HG03139 (cell line): ENCODE data around the gene CDON.

Experiments
- ATAC-seq: cut with Tn5 transposase; IDR thresholded peaks from one replicate; pipeline ENCODE4 v1.9.1; 2021; ENCODE audit not compliant: unreplicated experiment

The CDON gene

DNA sequence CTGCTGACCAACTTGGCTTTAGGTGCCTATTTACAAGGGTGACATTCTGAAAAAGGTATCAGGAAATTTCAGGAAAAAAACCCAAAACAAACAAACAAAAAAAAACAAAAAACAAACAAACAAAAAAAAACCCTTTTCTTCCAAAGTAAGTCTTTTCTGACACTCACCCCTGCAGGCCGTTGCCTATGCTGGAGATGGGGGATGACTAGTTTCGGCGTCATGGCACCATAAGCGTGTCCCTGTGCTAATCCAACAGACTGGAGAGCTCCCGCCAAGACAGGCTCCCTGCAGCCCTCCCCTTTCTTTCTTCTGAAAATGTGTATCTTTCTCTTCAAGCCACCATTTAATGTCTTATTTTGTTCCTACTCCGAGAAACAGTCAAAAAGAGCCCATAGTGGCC, 103.2 kb downstream of the CDON start:
- ATAC-seq, result no peak

GRCh38 chr11:125958872-125959400, 103.7 kb downstream of the CDON start:
- no peak for ATAC-seq

DNA sequence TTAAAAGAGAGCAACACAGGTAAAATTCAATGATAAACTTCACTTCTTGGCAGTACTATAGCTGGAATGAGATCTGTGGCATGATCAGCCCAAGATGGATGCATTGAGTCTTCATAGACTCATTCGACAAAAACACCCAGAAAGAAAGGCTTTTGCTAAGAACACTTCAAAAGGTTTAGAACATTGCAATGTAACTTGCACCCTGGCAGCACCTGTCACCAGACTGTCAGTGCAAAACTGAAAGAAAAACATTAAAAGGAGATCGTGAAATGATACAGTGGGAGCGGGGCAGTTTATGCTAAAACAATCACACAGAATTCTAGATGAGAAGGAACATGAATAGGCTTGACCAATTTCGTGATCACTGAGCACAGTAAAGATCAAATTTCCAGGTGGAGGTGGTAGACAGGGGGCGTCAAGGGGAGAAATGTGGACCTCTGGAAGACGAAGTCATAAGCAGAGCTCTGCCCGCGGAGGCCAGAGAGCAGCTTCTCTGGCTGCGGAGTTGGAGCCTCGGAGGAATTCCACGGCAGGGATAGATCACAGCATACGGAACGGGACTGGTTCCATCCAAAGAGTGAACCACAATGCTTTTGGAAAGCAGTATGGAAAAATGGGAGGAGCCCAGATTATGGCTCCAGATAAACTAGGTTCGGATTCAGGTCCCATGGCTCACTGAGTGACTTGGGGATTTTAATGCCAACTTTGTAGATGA, 104.9 kb downstream of the CDON start:
- no peak for ATAC-seq

DNA sequence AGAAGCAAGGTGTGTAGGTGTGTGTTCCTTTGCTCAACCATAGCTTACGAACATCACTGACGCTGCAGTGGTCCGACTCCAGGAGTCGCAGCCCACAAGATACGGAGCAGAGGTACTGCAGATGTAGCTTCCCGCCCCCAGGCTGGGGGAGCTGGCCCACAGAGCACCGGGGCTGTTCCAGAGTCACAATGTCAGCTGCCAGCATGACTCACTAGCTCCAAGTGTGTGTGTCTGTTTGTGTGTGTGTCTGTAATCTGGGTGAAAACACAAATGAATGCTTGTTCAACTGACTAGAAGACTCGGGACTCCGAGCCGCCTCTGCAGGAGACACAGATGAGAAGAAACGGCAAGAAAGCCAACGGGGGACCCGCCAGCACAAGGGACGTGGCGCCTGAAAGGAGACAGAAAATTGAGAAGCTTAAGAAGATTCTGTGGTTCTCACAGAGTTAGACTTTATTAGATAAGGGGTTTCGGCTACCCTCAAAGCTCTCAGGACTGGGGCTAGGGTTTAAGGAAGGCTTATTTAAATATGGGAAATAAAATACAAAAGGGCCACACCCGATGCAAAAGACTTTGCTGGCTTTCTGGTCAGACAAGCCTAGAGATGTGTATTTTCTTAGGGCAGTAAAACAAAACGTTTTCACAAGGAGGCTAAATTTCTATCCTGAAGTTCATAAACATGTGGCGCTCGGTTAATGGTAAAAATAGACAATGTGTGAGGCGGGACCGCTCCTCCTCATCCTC, 106.1 kb downstream of the CDON start:
- no peak for ATAC-seq

- ATAC-seq, result no peak
These were observed 106.8 kb downstream of the CDON start for GRCh38 chr11:125955856-125956255.

- no peak for ATAC-seq
These were observed 107.6 kb downstream of the CDON start for GRCh38 chr11:125954945-125955640.

DNA sequence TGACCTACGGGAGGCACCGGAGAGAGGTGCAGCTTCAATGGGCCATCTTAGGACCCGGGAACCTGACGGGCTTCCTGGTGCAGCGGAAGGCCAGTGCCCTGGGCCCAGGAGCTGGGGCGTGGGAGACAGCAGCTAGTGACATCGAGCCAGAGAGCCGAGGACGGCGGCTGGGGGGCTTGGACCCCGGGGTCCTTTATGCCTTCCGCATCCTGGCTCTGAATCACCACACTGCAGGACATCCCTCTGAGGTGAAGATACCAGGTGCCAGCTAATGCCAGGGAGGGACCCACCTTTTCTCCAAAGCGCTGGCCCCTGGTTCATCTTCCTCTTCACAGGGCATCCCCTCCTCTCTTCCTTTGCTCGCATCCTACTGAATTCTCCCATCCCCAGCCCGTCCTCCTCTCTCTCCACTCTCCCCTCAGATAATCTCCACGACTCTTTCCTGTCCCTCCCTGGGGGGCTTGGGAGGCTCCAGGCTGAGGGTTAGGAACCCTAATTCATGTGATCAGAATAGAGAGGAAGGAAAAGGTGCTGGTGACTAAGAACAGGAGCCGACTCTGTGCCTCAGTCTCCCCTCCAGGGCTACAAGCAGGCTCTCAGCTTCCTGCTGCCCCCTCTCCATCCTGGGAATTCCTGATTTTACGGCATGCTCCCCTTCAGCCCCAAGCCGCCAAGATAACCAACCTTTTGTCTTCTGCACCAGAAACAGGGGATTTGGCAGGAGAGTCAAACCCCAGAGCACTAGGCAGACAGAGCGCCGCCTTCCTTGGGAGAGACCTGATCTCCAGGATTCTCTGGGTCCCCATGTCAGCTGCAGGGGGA, 108.3 kb downstream of the CDON start:
- ATAC-seq, result no peak

GRCh38 chr11:125953401-125953935, 109.2 kb downstream of the CDON start:
- no peak for ATAC-seq

GRCh38 chr11:125952973-125953372, 109.7 kb downstream of the CDON start:
- ATAC-seq, result no peak

DNA sequence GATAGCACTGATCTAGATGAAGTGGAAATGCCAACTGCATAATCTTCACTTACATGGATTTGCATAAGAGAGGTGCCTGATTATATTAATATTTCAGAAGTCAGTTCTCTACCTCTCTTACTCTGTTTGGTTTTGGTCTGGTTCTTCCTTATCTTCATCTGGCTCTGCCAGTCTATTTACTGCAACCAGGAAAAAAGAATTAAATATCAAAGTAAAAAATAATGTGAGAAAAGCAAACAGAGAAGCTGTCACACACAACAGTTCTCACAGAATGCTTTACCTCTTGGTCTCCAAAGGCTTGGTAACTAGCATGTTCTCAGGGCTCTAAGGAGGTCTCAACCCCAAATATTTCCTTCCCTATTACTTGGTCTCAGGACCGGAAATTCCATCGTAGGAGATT, 110.1 kb downstream of the CDON start:
- ATAC-seq, result no peak

DNA sequence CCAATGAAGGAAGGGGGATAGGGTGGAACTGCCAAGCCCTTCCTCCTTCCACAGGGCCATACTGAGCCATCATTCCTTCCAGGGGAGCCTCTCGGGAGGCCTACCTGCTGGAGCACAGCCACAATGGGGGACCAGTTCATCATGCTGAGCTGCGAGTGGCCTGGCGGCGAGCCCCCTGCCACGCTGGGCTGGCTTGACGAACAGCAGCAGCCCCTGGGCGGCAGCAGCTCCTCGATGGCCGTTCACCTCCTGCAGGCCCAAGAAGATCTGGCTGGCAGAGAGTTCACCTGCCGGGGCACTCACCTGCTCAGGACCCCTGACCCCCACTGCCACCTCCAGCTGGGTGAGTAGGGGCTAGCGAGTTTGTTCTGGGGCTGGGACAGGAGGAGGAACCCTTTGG, 110.9 kb downstream of the CDON start:
- ATAC-seq, result no peak

DNA sequence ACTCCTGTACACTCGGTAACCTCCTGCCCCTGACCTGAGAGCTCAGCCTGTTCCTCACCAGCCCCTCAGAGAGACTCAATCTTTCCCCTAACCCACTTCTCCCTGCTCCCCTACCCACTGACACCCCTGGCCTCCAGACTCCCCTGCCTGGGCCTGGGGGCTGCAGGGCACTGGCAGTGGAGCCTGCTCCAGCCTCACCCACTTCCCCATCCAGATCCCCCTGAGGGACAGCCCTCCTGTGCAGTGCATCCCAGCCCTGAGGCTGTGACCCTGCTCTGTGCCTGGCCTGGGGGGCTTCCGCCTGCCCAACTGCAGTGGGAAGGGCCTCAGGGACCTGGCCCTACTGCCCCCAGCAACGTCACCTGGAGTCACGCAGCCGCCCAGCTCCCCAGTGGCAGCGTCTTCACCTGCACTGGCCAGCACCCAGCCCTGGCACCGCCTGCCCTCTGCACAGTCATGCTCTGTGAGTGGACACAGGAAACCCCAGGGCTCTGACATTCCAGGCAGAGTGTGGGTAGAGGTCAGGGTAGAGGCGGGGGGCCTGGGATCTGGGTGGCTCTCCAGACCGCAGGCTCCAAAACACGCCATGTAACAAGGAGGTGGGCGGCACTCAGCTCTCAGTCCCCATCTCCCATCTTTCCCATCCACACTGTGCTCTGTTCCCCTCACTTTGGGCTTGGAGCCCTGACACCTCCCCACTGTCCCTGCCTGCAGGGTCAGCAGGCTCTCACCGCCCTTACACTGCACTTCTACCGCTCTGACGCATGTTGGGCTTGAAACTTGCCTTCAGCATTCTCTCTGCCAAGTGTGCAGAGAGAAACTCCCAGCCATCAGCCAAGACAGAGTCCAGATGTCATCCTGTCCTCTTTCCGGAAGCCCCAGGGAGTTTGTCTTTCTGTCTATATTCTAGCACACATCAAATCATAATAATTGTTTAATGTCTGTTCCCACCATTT, 111.7 kb downstream of the CDON start:
- ATAC-seq, result no peak

DNA sequence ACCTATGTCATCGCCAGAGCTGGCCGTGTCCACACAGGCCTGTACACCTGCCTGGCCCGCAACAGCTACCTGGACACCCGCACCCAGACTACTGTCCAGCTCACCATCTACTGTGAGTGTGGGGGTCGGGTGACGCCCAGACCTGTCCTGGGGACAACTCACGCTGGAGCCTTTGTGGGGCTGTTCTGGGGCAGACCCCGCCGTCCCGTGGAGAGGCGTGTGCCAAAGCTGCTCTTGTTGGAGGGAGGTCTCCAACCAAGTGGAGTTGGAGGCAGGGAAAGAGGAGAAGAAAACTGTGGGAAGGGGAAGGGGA, 112.5 kb downstream of the CDON start:
- ATAC-seq, result no peak

DNA sequence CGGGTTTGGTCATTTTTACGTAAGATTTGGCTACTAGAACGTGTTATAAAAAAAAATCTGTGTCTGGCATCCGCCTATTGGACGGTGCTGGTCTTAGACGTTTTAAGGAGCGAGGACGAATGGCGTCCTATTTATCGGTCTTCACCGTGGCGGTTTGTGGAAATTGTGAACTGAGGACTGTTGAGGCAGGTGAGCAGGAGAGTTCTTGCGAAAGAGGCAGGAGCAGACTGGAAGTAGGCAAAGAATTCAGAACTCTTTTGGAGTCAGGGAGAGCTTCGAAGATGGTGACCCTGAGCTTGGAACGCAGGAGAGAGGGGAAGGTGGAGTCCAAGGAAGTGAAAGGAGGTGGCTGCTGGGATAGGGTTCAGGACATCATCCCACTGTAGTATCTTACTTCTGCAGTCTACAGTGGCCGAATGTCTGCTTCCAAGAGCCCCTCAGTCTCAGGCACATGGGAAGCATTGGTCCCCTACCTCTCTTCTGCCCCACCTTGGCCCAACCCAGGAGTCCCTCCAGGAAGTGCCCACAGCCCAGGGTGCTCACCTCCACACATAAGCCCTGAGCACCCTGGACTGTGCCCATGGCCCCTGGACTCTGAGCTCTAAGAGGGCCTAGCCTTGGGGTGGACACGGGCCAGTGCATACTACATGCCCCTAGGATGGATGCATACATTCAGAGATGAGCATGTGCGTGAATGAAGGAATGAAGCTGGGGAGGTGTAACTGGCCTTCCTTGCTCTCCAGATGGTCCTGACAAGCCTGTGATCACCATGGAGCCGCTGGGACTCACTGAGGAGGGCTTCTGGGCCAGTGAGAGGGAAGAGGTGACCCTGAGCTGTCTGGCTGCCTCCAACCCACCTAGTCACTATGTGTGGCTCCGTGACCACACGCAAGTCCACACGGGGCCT, 113.1 kb downstream of the CDON start:
- ATAC-seq, result no peak

GRCh38 chr11:125948278-125949051, 114.2 kb downstream of the CDON start:
- no peak for ATAC-seq

DNA sequence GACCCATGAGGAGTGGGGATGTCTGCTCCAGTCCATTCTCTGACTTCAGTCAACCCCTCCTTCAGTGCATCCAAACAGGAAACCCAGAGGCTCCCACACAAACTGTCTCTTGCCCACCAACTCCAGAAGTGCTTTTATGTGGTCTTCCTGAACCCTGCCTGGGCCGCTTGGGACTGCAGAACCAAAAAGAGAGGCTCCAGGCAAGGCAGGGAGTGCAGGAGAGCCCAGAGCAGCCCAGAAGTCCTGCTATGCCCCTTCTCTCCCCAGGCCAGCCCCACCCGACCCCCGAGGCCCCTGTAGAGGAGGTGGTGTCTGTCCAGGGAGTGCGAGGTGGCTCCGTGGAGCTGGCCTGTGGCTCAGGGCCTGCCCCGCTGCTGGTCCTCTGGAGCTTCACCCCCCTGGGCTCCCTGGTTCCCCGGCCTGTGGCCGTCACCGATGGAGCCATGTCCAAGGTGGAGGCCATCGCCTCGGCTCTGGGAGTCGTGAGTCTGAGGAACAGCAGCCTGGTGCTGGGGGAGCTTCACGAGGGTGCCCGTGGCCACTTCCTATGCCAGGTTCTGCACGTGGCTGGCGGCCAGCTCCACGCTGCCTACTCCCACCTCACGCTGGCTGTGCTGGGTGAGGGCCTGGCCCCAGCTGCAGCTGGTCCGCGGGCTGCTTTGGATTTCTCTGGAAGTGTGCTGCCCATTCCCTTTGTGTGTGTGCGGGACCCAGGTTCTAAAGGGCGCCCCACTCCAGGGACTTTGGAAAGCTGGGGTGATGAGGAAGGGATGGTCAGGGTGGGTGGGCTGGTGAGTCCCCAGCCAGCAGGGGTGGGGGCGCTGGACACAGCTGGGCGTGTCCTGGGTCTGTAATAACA, 115.0 kb downstream of the CDON start:
- no peak for ATAC-seq
